Stimulated activated CD4-positive, alpha-beta T cell treated with anti-CD3 and anti-CD28 coated beads, Interleukin-2, amount 100 ng/mL, for 48 hours (primary cell): Measurements from ENCODE around the gene NOX5.

Experiments
- DNase-seq, 2 donors: peaks; one replicate each; pipeline ENCODE4 v3.0.0-alpha.2; 2020

NOX5 gene

GRCh38 chr15:68991723-68992122 lies 22.8 kb upstream of the NOX5 start:
- DNase-seq, result no peak

DNA sequence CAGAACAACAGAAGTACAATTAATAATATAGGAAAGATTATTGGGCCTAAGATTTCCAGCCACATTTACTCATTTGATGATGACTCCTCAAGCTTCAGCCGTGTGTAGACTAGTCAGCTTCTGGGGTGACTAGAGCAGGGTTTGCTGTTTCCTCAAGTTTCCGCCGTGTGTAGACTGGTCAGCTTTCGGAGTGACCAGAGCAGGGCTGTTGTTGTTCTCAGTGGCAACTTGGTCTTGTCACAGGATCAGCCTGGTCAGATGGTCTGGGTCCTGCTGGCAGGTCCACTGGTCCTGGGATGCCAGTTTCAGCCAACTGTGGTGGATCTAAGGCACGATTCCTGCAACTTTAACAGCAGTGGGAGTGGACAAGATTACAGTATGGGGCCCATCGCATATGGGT lies 21.8 kb upstream of the NOX5 start:
- DNase-seq, result no peak

- DNase-seq, result no peak
Measured at GRCh38 chr15:68993276-68993675, 21.2 kb upstream of the NOX5 start.

GRCh38 chr15:68994149-68994548 lies 20.3 kb upstream of the NOX5 start:
- DNase-seq, result no peak

- no peak for DNase-seq
Measured at GRCh38 chr15:68994981-68995761, 19.3 kb upstream of the NOX5 start.

DNA sequence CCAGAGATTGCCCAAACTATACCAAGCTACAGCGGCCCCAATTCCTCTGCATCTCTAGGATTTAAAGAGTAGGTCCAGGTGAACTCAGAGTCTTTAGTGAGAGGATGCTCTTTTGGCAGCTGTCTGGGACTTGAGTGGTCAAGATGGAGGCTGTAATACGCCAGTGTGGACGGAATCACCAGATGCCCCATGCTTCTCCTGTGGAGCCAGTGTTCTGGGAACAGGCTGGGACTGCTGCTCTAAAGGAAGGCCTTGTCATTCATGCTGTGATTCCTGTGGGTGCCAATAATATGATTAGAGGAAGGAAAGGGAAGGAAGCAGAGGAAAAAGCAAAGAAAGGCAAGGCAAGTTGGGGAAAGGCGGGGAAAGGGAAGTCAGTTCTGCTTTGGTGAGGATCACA lies 17.4 kb upstream of the NOX5 start:
- no peak for DNase-seq

DNA sequence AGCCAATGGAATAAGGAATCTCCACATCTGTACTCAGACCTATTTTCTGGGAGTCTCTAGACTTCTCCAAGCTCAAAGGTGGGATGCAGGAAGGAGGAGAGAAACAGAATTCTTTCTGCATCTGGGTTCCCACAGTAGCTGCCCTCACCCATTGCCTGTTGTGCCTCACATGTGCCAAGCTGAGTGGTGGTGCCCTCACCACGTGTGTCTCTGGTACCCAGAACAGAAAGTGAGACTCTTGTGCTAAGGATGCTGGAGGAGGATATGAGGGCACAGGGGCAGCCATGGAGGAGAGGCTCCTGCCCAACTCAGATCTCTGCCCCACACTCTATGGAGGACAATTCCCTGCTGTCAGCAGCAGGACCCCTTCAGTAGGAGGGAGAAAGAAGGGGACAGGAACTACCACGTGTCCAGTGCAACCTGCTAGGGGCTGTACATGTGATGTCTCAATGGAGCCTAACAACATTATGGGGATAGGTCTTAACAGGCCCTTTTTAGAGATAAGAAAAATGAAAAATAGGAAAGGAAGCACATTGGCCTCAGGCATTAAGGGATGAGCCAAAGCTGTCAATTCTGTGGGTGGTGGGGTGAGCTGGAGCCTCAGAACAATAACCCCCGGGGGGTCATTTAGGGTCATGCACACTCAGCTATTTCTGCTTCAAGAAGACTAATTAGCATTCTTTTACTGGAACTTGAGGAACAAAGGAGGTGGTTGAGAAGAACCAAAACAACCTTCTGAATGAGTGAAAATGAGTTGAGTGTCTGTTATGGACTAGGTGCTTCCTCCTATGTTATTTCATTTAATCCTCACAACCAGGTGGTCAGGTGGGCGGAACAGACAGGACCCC lies 16.3 kb upstream of the NOX5 start:
- no peak for DNase-seq

- no peak for DNase-seq
Measured at GRCh38 chr15:68999091-68999490, 15.4 kb upstream of the NOX5 start.

- DNase-seq, result no peak
Measured at GRCh38 chr15:69000091-69000490, 14.4 kb upstream of the NOX5 start.

GRCh38 chr15:69000725-69001503 lies 13.6 kb upstream of the NOX5 start:
- DNase-seq, result no peak

- DNase-seq, result no peak
Measured at GRCh38 chr15:69002783-69003182, 11.7 kb upstream of the NOX5 start.

DNA sequence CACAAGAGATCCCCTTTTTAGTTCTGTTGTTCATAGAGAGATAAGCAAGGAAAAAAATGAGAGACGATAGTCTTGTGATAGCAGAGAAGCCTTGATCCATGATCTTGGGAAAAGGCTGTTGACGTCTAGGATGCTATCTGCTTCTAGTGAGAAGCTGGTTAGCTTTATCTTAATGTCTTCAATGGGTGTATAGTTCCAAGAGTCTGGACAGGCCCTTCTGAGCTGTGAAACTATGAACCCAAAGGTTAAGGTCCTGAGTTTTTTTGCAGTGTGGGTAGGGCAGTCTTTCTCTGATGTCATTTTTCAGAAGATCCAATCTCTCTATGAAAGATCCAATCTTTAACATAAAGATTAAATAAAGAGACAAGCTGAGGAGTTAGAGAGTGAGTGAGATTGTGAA lies 10.5 kb upstream of the NOX5 start:
- DNase-seq, result no peak

DNA sequence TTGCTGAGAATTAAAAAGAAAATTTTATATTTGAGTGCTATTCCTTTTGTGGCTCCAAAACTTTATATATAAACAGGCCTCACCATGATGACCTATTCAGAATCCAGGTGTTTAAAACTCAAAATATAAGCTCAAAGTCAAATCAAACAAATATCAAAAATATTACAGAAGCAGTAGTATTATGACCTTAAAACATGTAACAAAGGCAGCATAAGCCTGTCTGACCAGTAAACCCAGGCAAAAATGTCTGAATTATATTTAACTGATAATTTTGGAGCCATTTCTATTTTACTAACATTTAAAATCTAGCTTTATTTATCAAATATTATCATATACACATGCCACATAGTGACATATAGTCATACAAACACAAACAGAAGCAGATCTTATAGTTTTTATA lies 6.4 kb upstream of the NOX5 start:
- no peak for DNase-seq

- DNase-seq, result no peak
Measured at GRCh38 chr15:69009341-69009740, 5.2 kb upstream of the NOX5 start.

GRCh38 chr15:69011641-69012040 lies 2.9 kb upstream of the NOX5 start:
- no peak for DNase-seq

GRCh38 chr15:69012761-69013364 lies 1.6 kb upstream of the NOX5 start:
- no peak for DNase-seq

GRCh38 chr15:69013726-69014406 lies 629 bp upstream of the NOX5 start:
- DNase-seq, result no peak

GRCh38 chr15:69015591-69015990 lies 1.1 kb downstream of the NOX5 start:
- DNase-seq, result no peak

GRCh38 chr15:69016021-69016595 lies 1.6 kb downstream of the NOX5 start:
- no peak for DNase-seq

GRCh38 chr15:69017978-69018377 lies 3.5 kb downstream of the NOX5 start:
- no peak for DNase-seq

GRCh38 chr15:69018951-69019350 lies 4.5 kb downstream of the NOX5 start:
- DNase-seq, result no peak

DNA sequence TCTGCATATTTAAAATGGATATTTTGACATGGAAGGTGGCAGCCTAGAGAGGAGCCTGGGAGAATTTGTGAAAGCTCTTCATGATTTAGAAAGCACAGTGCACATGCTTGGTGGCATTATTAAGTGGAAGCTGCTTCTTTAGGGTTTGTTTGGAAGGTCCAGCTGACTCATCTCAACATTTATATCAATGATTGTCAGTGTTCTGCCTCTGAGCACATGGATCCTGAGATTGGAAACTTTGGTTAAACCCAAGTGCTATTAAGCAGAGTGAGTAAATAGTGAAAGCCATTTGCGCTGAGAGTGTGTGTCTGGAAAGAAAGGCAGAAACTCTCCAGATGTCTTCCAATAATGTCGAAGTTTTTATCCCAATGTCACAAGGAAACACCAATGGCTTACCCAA lies 7.4 kb downstream of the NOX5 start:
- DNase-seq, result no peak
